Breast epithelium (tissue), 3 donors: Measurements from ENCODE around the gene CCDC80.

Source experiments
- POLR2AphosphoS5 ChIP-seq, 3 donors: sonication (generic); formaldehyde crosslinking; IDR thresholded peaks; one replicate each; pipeline ENCODE4 v1.6.1; 2017; ENCODE audit warnings: antibody characterized with exemption in 3 of 3
- TF ChIP-seq, protein P1 (sequence below), 3 donors: fragments of 450-650 bp; IDR thresholded peaks; one replicate each; pipeline ENCODE4 v1.5.1; 2016 to 2017; ENCODE audit warnings: antibody characterized with exemption in 3 of 3, mild to moderate bottlenecking in 3 of 3, moderate library complexity in 3 of 3

DNA sequence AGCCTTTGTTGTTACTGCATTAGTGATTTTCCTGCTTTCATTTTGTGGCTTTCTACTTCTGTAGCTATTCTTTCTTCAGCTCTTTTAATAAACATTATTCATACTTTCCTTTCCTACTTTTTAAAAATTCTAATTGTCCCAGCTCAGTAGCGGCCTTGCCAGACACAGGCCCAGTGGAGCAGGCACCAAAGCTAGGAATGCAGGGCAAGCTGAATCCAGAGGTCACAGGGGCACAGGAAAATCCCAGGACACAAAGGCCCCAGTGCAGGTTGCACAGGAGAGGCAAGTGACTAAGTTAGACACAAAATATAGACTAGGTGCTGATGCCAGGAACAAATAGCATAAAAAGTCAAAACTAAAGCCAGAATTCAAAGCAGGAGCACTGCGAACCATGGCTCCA, 49.0 kb upstream of the CCDC80 start:
- TF ChIP-seq, protein P1, sequence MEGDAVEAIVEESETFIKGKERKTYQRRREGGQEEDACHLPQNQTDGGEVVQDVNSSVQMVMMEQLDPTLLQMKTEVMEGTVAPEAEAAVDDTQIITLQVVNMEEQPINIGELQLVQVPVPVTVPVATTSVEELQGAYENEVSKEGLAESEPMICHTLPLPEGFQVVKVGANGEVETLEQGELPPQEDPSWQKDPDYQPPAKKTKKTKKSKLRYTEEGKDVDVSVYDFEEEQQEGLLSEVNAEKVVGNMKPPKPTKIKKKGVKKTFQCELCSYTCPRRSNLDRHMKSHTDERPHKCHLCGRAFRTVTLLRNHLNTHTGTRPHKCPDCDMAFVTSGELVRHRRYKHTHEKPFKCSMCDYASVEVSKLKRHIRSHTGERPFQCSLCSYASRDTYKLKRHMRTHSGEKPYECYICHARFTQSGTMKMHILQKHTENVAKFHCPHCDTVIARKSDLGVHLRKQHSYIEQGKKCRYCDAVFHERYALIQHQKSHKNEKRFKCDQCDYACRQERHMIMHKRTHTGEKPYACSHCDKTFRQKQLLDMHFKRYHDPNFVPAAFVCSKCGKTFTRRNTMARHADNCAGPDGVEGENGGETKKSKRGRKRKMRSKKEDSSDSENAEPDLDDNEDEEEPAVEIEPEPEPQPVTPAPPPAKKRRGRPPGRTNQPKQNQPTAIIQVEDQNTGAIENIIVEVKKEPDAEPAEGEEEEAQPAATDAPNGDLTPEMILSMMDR (IDR thresholded peaks at IDR 0.05) = no peak
- no peak for TF ChIP-seq POLR2AphosphoS5 (IDR thresholded peaks at IDR 0.05)
